Gastroesophageal sphincter (tissue), 4 donors: ENCODE data around the gene RNF114. TPM values are rescaled to one million over a fixed set of nuclear protein-coding genes. Genes with fewer than 3 reads are reported as not detected.
"Not testable (repeated sequence)": the region's sequence is repeated elsewhere in the genome, so short reads cannot be mapped to it uniquely, and the experiment has no call there.

Source experiments
- ATAC-seq: fragments of 150-250 bp; one replicate; pipeline ENCODE4 v1.9.1; 2016; ENCODE audit warnings: mild to moderate bottlenecking, moderate library complexity
- H3K27ac ChIP-seq, 4 donors: fragments of 200-600 bp; sonication (generic) in 3 of 4; 1 replicate in 3 of 4; 2 replicates in 1 of 4; pipeline ENCODE4 v1.5.1; 2016 to 2019
- H3K27me3 ChIP-seq: fragments of 200-600 bp; sonication (generic); one replicate; pipeline ENCODE4 v1.5.1; 2019
- H3K36me3 ChIP-seq, 2 donors: fragments of 200-600 bp; sonication (generic); one replicate each; pipeline ENCODE4 v1.5.1; 2019; ENCODE audit warnings: control low read depth in 1 of 2
- H3K4me1 ChIP-seq, 3 donors: fragments of 200-600 bp; sonication (generic); 1 replicate in 2 of 3; 2 replicates in 1 of 3; pipeline ENCODE4 v1.5.1; 2016 to 2019; ENCODE audit warnings: control low read depth in 2 of 3
- H3K4me3 ChIP-seq, 2 donors: fragments of 200-600 bp; sonication (generic); one replicate each; pipeline ENCODE4 v1.5.1; 2019; ENCODE audit warnings: mild to moderate bottlenecking in 1 of 2, moderate library complexity in 1 of 2
- H3K9me3 ChIP-seq, 3 donors: fragments of 200-600 bp; sonication (generic); one replicate each; pipeline ENCODE4 v1.5.1; 2017 to 2019; ENCODE audit warnings: control low read depth in 2 of 3
- EP300 ChIP-seq: sonication (generic); formaldehyde crosslinking; IDR thresholded peaks from one replicate; pipeline ENCODE4 v1.6.1; 2017; ENCODE audit warnings: antibody characterized with exemption, mild to moderate bottlenecking
- POLR2A ChIP-seq, 2 donors: fragments of 450-650 bp; IDR thresholded peaks; one replicate each; pipeline ENCODE4 v1.6.1; 2017; ENCODE audit warnings: antibody characterized with exemption in 2 of 2, mild to moderate bottlenecking in 2 of 2, moderate library complexity in 1 of 2
- POLR2AphosphoS5 ChIP-seq: sonication (generic); formaldehyde crosslinking; IDR thresholded peaks from one replicate; pipeline ENCODE4 v1.6.1; 2017; ENCODE audit warnings: antibody characterized with exemption
- WGBS, 2 donors: methylation state at CpG; one replicate each; pipeline ENCODE4 v1.1.5; 2018; ENCODE audit warnings: low coverage in 1 of 2; 5-methylcytosine and 5-hydroxymethylcytosine counted together
- total RNA-seq, 4 donors: library from RNA; depleted of rRNA; stranded (reverse); fragments of >200 nt; gene quantifications; one replicate each; pipeline ENCODE4 v1.1.0, GENCODE V29; 2016
- TF ChIP-seq, protein P1 (sequence below), 4 experiments: fragments of 200-600 bp in 2 of 4; fragments of 450-650 bp in 2 of 4; sonication (generic) in 1 of 4; IDR thresholded peaks; one replicate each; pipeline ENCODE4 v1.5.1; 2017 to 2019; ENCODE audit warnings: antibody characterized with exemption in 4 of 4, mild to moderate bottlenecking in 2 of 4, moderate library complexity in 2 of 4

Gene RNF114
- total RNA-seq, 4 donors from 2014 or later = 80.3 to 109 (median 101) TPM

DNA sequence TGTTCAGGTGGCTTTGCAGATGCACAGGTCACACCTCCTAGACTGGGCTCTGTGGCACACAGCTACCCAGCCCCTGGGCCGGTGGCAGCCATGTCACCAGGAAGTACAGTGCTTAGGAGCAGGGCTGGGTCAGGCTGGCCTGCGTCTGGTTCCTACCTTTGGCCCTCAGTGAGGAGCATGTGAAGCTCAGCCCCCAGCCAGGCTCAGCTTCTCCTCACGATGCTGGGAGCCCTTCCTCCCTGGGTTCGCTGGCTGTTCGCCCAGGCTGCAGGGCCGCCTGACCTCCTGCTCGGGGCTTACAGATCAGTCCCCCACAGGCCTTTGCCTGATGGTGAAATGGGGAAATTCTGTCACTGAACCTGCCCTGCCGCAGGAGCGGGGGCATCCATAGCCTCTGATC lies 43.9 kb upstream of the RNF114 start:
- Histone ChIP-seq H3K9me3 (no peaks in the 10 kb centered on the region), H3K4me3 (no peak overlapping the region), H3K36me3 (peaks cover 0 to 27% of the 10 kb centered on the region in 2 donors), H3K27ac (no peak overlapping the region), H3K4me1 (peaks cover 0 to 61% (median 7%) of the 10 kb centered on the region in 3 donors), H3K27me3 (no peaks in the 10 kb centered on the region)
- no peak for ATAC-seq
- WGBS, 2 donors = 40% methylated on average over 1 of the region's 9 CpGs; no CpG with 5 or more reads in 1 of the 2 donors
- no peak for TF ChIP-seq EP300
- TF ChIP-seq, protein P1, sequence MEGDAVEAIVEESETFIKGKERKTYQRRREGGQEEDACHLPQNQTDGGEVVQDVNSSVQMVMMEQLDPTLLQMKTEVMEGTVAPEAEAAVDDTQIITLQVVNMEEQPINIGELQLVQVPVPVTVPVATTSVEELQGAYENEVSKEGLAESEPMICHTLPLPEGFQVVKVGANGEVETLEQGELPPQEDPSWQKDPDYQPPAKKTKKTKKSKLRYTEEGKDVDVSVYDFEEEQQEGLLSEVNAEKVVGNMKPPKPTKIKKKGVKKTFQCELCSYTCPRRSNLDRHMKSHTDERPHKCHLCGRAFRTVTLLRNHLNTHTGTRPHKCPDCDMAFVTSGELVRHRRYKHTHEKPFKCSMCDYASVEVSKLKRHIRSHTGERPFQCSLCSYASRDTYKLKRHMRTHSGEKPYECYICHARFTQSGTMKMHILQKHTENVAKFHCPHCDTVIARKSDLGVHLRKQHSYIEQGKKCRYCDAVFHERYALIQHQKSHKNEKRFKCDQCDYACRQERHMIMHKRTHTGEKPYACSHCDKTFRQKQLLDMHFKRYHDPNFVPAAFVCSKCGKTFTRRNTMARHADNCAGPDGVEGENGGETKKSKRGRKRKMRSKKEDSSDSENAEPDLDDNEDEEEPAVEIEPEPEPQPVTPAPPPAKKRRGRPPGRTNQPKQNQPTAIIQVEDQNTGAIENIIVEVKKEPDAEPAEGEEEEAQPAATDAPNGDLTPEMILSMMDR (IDR thresholded peaks at IDR 0.05) = no peak
- no peak for TF ChIP-seq POLR2A (IDR thresholded peaks at IDR 0.05)
- no peak for TF ChIP-seq POLR2AphosphoS5

GRCh38 chr20:49892817-49893216 lies 43.4 kb upstream of the RNF114 start:
- TF ChIP-seq POLR2A (IDR thresholded peaks at IDR 0.05) = no peak
- no peak for TF ChIP-seq POLR2AphosphoS5
- no peak for TF ChIP-seq EP300
- TF ChIP-seq, protein P1 (IDR thresholded peaks at IDR 0.05) = no peak
- no peak for ATAC-seq
- Histone ChIP-seq H3K4me1 (peaks cover 0 to 56% (median 2%) of the 10 kb centered on the region in 3 donors), H3K36me3 (peaks cover 0 to 22% of the 10 kb centered on the region in 2 donors), H3K27me3 (no peaks in the 10 kb centered on the region), H3K27ac (no peak overlapping the region), H3K4me3 (no peak overlapping the region), H3K9me3 (no peaks in the 10 kb centered on the region)
- 60 to 80% methylated on average over 1 to 3 of the region's 11 CpGs for WGBS, 2 donors

- Histone ChIP-seq H3K4me3 (no peak overlapping the region), H3K4me1 (peaks cover 0 to 49% (median 0%) of the 10 kb centered on the region in 3 donors), H3K27ac (no peak overlapping the region), H3K9me3 (no peaks in the 10 kb centered on the region), H3K36me3 (peaks cover 0 to 15% of the 10 kb centered on the region in 2 donors), H3K27me3 (no peaks in the 10 kb centered on the region)
- ATAC-seq = no peak
- TF ChIP-seq EP300 (no peak), POLR2AphosphoS5 (no peak), POLR2A (IDR thresholded peaks at IDR 0.05) (no peak)
- TF ChIP-seq, protein P1 (IDR thresholded peaks at IDR 0.05) = no peak
- WGBS, 2 donors = 66 to 73% methylated on average over 5 to 8 of the region's 12 CpGs
Measured at GRCh38 chr20:49893242-49894072, 42.7 kb upstream of the RNF114 start.

GRCh38 chr20:49894073-49894470 lies 42.1 kb upstream of the RNF114 start:
- Histone ChIP-seq H3K4me3 (no peak overlapping the region), H3K27ac (no peak overlapping the region), H3K36me3 (peaks cover 0 to 10% of the 10 kb centered on the region in 2 donors), H3K9me3 (no peaks in the 10 kb centered on the region), H3K4me1 (peaks cover 0 to 43% (median 0%) of the 10 kb centered on the region in 3 donors), H3K27me3 (no peaks in the 10 kb centered on the region)
- TF ChIP-seq, protein P1 (IDR thresholded peaks at IDR 0.05) = no peak
- TF ChIP-seq EP300 (no peak), POLR2A (IDR thresholded peaks at IDR 0.05) (no peak), POLR2AphosphoS5 (no peak)
- WGBS, 2 donors = 39 to 74% methylated on average over 4 of the region's 6 CpGs
- no peak for ATAC-seq

DNA sequence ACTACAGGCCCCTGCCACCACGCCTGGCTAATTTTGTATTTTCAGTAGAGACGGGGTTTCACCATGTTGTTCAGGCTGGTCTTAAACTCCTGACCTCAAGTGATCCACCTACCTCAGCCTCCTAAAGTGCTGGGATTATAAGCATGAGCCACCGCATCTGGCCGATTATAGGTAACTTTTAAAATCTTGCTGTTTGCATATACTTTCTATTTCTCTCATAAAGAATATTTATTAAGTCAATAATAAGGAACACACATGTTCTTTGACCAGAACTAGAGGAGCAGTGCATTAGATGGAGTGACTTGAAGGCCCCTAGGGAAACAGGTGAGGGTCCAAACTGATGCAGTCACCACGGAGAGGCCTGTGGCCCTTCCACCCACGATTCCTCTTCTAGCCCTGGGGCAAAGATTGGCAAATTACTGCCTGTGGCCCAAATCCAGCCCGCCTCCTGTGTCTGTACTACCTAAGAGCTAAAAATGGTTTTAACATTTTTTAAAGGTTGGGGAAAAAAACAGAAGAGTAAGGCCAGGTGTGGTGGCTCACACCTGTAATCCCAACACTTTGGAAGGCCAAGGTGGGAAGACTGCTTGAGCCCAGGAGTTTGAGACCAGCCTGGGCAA lies 40.6 kb upstream of the RNF114 start:
- WGBS, 2 donors = 83 to 85% methylated on average over 3 to 7 of the region's 7 CpGs
- H3K27me3 ChIP-seq, H3K4me3 ChIP-seq, H3K27ac ChIP-seq, H3K9me3 ChIP-seq, H3K36me3 ChIP-seq, ATAC-seq: not testable (repeated sequence)
- H3K4me1 ChIP-seq = peaks cover 0 to 28% (median 0%) of the 10 kb centered on the region in 3 donors
